Testis (tissue), 2 donors: ENCODE measurements around the gene MYO15A.

Source experiments
- CTCF ChIP-seq, 3 experiments: fragments of 450-650 bp in 2 of 3; fragments of 200-600 bp in 1 of 3; sonication (generic) in 1 of 3; IDR thresholded peaks; one replicate each; pipeline ENCODE4 v1.5.1; 2016 to 2019; ENCODE audit warnings: antibody characterized with exemption in 3 of 3, mild to moderate bottlenecking in 2 of 3, moderate library complexity in 1 of 3
- POLR2A ChIP-seq: fragments of 450-650 bp; IDR thresholded peaks from one replicate; pipeline ENCODE4 v1.6.1; 2017; ENCODE audit warnings: antibody characterized with exemption, mild to moderate bottlenecking, moderate library complexity

DNA sequence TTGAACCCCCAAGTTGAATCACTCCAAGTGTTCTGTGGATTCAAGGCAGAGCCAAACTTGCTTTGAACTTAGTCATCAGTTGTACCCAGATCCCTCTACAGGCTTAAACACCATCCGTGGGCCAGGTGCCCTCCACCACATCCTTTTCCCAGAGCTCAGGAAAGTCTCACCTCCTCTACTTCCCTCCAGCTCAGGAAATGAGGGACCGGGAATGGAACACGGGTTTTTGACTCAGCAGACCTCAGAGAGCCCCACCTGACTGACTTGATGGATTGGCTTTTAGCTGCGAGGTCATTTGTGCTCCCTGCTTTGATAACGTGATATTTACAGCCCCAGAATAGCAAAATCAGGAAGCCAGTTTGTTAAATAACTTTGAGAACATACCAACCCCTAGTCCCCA lies 49.3 kb upstream of the MYO15A start:
- no peak for TF ChIP-seq CTCF (IDR thresholded peaks at IDR 0.05)
- no peak for TF ChIP-seq POLR2A
